Choroid plexus epithelial cell (primary cell): ENCODE results near the gene CHD6.

Experiments
- DNase-seq: peaks from one replicate; pipeline ENCODE4 v3.0.0-alpha.2; 2010; ENCODE audit warnings: low read depth
- H3K4me3 ChIP-seq: 2 replicates; pipeline ENCODE4 v1.5.1; 2011; ENCODE audit warnings: low read depth, mild to moderate bottlenecking, control low read depth, low read length, moderate library complexity
- TF ChIP-seq, protein P1 (sequence below): conservative IDR thresholded peaks from 2 replicates; pipeline ENCODE4 v1.5.1; 2011; ENCODE audit warnings: low read depth, mild to moderate bottlenecking, control low read depth, inconsistent platforms, low read length, moderate library complexity

The CHD6 gene

DNA sequence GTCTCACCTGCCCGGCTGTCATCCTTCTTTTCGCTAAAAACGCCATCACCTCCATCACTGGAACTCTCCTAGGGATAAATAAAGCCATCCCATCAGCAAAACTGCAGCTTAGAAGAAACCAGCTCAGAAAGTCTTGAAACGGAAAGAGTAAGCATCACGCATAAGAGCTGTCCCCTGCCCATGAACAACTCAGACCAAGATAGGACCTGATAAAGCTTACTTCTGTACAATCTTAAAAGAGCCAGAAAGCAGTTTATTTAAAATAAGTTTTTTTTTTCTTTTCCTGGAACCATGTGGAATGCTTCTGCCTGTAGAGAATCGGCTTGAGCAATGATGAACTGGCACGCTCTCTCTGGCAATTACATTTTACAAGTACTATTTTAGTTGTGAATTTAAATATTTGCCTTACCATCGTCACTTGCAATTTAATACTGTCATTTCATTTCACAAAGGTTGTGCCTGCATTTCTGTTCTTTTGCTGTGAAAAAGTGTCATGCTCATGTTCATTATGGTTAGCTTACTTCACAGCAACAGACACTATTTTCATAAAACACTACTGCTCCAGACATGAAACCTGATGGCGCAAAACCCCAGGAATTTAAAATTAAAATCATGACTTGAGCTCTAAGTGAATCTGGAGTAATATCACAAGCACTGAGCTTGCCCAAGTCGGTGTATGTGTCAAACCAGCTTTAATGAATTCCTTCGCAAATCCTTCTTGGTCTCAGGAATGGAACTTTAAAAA, 191.9 kb downstream of the CHD6 start:
- TF ChIP-seq, protein P1, sequence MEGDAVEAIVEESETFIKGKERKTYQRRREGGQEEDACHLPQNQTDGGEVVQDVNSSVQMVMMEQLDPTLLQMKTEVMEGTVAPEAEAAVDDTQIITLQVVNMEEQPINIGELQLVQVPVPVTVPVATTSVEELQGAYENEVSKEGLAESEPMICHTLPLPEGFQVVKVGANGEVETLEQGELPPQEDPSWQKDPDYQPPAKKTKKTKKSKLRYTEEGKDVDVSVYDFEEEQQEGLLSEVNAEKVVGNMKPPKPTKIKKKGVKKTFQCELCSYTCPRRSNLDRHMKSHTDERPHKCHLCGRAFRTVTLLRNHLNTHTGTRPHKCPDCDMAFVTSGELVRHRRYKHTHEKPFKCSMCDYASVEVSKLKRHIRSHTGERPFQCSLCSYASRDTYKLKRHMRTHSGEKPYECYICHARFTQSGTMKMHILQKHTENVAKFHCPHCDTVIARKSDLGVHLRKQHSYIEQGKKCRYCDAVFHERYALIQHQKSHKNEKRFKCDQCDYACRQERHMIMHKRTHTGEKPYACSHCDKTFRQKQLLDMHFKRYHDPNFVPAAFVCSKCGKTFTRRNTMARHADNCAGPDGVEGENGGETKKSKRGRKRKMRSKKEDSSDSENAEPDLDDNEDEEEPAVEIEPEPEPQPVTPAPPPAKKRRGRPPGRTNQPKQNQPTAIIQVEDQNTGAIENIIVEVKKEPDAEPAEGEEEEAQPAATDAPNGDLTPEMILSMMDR: no peak

DNA sequence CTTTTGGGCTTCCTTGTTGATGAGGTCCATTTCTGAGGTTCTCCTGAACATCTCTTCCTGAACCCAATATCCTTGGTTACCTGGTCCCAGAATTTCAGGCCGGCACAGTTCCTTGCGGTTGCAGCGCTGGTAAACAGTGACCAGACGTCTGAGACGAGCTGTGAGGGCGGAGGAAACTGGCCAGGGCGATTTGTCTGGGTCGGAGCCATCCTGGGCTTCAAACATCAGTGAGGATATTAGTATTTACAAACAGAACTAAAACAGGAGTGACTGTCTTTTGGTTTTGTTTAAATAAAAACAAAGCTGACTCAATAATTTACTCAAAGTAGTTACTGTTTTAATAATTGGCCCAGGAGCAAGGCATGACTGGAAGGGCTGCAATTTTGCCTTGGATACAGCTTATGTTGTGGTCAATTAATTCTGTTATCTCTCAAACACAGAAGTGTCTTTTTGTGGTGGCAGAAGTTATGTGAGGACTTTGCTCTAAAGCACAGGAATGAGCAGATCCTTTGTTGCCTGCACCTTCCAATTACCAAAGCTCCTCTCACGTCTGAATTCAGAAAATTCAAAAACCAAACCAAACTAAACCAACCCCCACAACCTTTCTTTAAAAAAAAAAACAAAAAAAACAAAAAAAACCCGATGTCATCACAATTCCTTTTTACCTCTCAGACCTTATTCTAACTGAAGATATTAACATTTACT, 192.8 kb downstream of the CHD6 start:
- TF ChIP-seq, protein P1: no peak
- H3K4me3 ChIP-seq: no peak overlapping the region
- DNase-seq: no peak

More for the DNA sequence above, 191.9 kb downstream of the CHD6 start:
- H3K4me3 ChIP-seq: no peak overlapping the region
- no peak for DNase-seq

DNA sequence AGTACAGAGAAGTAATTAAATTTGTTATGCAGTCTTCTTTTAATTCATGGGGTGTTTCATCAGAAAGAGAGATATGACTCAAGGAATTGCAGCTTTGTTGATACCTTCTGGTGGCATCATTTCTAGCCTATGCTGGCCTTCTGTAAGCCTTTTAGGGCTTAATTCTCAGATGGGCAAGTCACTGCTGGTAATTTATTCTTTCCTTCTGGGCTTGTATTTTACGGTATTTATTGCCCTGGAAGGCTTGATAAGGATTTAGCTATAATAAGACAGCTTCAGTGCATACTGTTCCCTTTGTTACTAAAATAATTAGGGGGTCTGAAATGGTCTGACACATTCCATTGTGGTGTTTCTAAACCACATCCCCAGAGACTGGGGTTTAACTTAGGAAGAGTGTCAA, 193.6 kb downstream of the CHD6 start:
- TF ChIP-seq, protein P1: no peak
- no peak for DNase-seq

DNA sequence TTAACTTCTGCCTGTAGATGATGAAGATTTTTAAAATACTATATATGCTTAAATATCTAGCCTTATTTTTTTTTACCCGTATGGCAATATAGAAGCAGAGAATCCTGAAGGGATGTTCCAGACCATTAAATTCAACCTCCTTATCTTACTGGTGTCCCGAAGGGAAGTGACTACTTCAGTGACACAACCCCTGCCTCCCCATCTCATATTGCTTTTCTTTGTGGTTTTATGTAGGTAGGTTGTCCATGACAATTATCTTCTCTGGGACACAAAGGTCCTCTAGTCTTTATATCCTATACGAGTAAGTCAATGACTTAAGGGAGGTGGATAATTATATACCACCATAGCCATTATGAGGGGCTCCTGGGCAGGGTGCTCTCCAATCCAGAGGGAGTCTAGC, 194.2 kb downstream of the CHD6 start:
- TF ChIP-seq, protein P1: no peak
- H3K4me3 ChIP-seq: no peak overlapping the region
- no peak for DNase-seq

More for the DNA sequence above, 193.6 kb downstream of the CHD6 start:
- H3K4me3 ChIP-seq: no peak overlapping the region

DNA sequence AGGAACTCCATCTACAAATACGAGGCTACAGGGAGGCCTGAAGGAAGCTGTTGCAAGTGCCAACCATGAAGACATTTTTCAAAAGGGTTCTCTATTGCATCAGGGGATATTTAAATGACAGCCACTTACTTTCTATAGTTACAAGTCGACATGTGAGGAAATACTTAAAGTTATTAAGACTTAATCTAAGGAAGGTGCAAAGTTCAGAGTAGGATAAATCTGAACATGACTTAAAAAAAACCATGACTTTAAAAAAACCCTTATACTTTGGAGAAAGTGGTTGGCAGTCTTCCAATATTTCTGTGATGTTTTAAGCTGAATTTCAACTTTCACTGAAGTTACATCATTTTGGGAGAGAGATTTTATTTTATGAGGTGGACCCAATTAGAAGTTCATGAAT, 195.2 kb downstream of the CHD6 start:
- peak; percentile 54 for DNase-seq
- TF ChIP-seq, protein P1: no peak
- no peak overlapping the region for H3K4me3 ChIP-seq

DNA sequence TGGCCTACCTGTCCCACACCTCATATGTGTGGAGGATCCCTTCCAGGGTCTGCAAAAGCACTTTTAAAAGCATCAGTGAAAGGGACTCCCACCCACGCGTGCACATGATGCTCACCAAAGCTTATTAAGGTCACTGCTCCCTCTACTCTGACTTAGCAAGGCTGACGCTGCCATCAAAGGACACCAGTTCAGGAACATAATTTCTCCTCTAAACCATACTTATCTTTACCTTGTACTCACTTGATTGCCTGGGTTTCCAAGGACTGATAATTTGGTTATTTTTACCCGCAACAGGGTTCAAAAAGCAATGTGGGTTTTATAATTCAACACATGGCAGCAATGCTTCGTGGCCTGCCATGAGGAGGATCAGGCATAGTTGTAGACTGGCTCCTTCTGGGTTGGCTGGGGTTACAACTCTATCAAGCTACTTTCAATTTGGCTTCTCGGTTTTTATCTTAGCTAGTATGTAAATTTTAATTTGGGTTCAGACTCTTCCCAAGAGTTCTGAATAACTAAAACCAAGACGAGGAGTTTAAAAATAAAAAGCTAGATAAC, 199.4 kb downstream of the CHD6 start:
- TF ChIP-seq, protein P1: no peak
- H3K4me3 ChIP-seq: no peak overlapping the region
- DNase-seq: no peak
